ENCODE results near the gene CYP39A1. TPM values are rescaled to one million over a fixed set of nuclear protein-coding genes. Genes with fewer than 3 reads are reported as not detected.

Gene CYP39A1
- total RNA-seq, 3 donors from 2014 or later, result 4.1 to 5.3 (median 4.5) TPM

DNA sequence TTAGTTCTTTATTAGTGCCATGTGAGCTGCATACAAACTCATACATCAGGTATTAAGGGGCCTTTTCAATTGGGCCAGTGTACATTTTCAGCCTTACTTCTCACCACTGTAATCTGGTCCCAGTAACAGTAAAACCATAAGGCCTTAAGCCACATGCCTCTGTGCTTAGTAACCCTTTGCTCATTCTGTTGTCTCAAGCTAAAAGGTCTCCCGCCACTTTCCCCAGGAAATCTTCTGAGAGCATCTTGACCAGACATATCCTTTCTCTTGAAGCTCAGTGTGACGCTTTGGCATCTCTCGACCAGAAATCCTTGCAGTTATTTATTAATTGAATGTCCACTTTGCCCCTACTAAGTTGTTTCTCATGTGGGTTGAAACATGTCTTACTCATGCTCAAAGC lies 68.0 kb downstream of the CYP39A1 start:
- Histone ChIP-seq H3K4me1 (ENCODE audit: low read depth) (no peaks in the 10 kb centered on the region), H3K9me3 (no peaks in the 10 kb centered on the region), H3K36me3 (ENCODE audit: low read depth) (no peaks in the 10 kb centered on the region), H3K4me3 (no peak overlapping the region)
- no peak for DNase-seq
- no peak for ATAC-seq
- intact Hi-C loops (cut with DNase I, micrococcal nuclease), result no loop called here
- no peak for TF ChIP-seq CTCF (IDR thresholded peaks at IDR 0.05)

DNA sequence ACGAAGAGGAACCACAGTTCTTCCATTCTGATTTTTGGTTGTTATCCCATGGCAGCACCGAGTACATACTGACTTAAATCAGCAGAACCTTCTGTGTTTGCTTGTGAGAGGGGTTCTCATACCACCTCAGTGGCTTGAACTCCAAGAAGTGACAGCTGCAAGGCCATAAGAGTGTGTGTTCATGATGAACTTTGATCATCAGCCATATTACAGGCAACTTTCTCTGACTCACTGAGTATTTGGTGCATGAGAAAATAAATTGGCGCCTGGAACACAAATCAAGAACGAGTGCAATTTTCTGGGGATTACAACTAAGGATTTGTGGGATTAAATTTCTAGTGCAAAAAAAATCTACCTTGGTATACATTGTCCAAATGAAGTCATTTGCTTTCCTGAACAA lies 68.9 kb downstream of the CYP39A1 start:
- peak in 1 of 3 donors; percentile 5 for DNase-seq
- intact Hi-C loops (cut with DNase I, micrococcal nuclease), result no loop called here
- H3K4me3 ChIP-seq, result no peak overlapping the region

DNA sequence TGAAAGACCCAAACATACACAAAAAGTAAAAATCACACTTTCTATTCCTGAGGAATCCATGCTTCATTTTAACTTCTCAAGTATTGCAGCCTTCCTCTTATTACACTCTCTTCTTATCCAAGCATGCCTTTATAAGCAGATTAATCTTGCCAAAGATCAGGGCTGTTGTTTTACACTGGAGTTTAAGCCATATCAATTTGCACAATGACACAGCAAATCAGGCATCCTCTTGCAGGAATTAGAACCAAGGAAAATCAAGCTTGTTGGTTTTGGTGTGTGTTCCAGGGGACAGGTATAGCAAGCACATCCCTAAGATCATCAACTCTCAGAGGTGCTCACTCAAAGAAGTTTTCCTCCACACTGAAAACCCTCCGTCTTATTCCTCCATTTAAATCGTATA lies 69.5 kb downstream of the CYP39A1 start:
- DNase-seq (no peak), ATAC-seq (no peak)
- TF ChIP-seq CTCF (IDR thresholded peaks at IDR 0.05), result no peak
- Histone ChIP-seq H3K4me1 (ENCODE audit: low read depth) (no peaks in the 10 kb centered on the region), H3K9me3 (no peaks in the 10 kb centered on the region), H3K36me3 (ENCODE audit: low read depth) (no peaks in the 10 kb centered on the region), H3K4me3 (no peak overlapping the region)
- intact Hi-C loops (cut with DNase I, micrococcal nuclease), result no loop called here

More for the DNA sequence above, 68.9 kb downstream of the CYP39A1 start:
- no peaks in the 10 kb centered on the region for H3K4me1 ChIP-seq (ENCODE audit: low read depth)
- no peaks in the 10 kb centered on the region for H3K9me3 ChIP-seq
- no peaks in the 10 kb centered on the region for H3K36me3 ChIP-seq (ENCODE audit: low read depth)
- no peak for TF ChIP-seq CTCF (IDR thresholded peaks at IDR 0.05)
- ATAC-seq, result peak; percentile 77

DNA sequence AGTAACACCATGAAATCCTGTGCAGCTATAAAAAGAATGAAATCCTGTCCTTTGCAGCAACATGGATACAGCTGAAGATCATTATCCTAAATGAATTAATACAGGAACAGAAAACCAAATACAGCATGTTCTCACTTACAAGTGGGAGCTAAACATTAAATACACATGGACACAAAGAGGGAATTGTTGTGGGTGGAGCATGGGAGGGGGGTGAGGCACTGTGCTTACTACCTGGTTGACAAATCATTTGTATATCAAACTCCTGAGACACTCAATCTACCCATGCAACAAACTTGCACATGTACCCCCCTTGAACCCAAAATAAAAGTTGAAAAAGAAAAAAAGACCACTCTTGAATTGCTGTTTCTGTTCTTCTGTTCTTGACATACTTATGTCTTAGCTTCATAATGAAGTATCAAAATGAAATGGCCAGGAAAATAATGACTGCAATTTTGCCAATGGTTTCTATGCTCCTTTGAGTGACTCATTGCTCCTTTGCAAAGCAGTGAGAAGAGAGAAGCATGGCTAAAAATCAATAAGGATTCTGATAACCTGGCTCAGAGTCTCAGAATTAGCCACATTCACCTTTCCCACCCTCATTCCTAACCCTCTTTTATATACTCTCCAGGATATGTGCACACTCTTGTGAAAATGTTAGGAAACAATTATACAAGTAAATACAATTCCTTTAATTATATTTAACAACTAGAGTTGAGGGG lies 71.0 kb downstream of the CYP39A1 start:
- intact Hi-C loops (cut with DNase I, micrococcal nuclease), result no loop called here
- H3K4me3 ChIP-seq, result no peak overlapping the region
- DNase-seq, result no peak
- no peaks in the 10 kb centered on the region for H3K9me3 ChIP-seq
- H3K36me3 ChIP-seq (ENCODE audit: low read depth), result no peaks in the 10 kb centered on the region
- no peak for TF ChIP-seq CTCF (IDR thresholded peaks at IDR 0.05)
- H3K4me1 ChIP-seq (ENCODE audit: low read depth), result no peaks in the 10 kb centered on the region
- ATAC-seq, result no peak

GRCh38 chr6:46575530-46575929 lies 77.1 kb downstream of the CYP39A1 start:
- no peaks in the 10 kb centered on the region for H3K36me3 ChIP-seq (ENCODE audit: low read depth)
- no peak overlapping the region for H3K4me3 ChIP-seq
- H3K4me1 ChIP-seq (ENCODE audit: low read depth), result no peaks in the 10 kb centered on the region
- no peaks in the 10 kb centered on the region for H3K9me3 ChIP-seq
- intact Hi-C loops (cut with DNase I, micrococcal nuclease), result no loop called here
- ATAC-seq (no peak), DNase-seq (no peak)
- no peak for TF ChIP-seq CTCF (IDR thresholded peaks at IDR 0.05)

Measured in mucosa of descending colon (tissue), 3 donors.